GM10248 (cell line): Measurements from ENCODE around the gene CCL26.

Experiments
- CTCF ChIA-PET: fragments of 300-600 bp; sonication (Branson Sonifier 250); formaldehyde crosslinking; extraction: SDS; loops from one replicate; lab custom pipeline; 2021; ENCODE audit warnings: antibody characterized with exemption; lab: Yijun Ruan, JAX
- POLR2A ChIA-PET: fragments of 350-650 bp; sonication (Branson Sonifier 250); formaldehyde crosslinking; extraction: SDS; loops from one replicate; lab custom pipeline; 2020; ENCODE audit warnings: antibody characterized with exemption; lab: Yijun Ruan, JAX
- DNase-seq: peaks from one replicate; pipeline ENCODE4 v3.0.0; 2012; ENCODE audit errors: extremely low spot score
- TF ChIP-seq, protein P1 (sequence below): IDR thresholded peaks from 2 replicates; pipeline ENCODE4 v1.5.1; 2012; ENCODE audit warnings: mild to moderate bottlenecking, low read depth; ENCODE audit errors: extremely low read depth, missing control alignments, control extremely low read depth

CCL26 gene

DNA sequence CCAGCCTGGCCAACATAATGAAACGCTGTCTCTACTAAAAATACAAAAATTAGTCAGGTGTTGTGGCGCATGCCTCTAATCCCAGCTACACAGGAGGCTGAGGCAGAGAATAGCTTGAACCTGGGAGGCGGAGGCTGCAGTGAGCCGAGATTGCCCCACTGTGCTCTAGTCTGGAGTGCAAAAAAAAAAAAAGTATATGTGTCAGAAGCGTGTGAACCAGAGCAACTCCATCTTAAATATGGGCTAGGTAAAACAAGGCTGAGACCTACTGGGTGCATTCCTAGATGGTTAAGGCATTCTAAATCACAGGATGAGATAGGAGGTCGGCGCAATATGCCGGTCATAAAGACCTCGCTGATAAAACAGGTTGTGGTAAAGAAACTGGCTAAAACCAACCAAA is 35.4 kb upstream of the CCL26 start:
- CTCF ChIA-PET: no interaction called here
- POLR2A ChIA-PET: no interaction called here
- no peak for DNase-seq
- TF ChIP-seq, protein P1, sequence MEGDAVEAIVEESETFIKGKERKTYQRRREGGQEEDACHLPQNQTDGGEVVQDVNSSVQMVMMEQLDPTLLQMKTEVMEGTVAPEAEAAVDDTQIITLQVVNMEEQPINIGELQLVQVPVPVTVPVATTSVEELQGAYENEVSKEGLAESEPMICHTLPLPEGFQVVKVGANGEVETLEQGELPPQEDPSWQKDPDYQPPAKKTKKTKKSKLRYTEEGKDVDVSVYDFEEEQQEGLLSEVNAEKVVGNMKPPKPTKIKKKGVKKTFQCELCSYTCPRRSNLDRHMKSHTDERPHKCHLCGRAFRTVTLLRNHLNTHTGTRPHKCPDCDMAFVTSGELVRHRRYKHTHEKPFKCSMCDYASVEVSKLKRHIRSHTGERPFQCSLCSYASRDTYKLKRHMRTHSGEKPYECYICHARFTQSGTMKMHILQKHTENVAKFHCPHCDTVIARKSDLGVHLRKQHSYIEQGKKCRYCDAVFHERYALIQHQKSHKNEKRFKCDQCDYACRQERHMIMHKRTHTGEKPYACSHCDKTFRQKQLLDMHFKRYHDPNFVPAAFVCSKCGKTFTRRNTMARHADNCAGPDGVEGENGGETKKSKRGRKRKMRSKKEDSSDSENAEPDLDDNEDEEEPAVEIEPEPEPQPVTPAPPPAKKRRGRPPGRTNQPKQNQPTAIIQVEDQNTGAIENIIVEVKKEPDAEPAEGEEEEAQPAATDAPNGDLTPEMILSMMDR: no peak

DNA sequence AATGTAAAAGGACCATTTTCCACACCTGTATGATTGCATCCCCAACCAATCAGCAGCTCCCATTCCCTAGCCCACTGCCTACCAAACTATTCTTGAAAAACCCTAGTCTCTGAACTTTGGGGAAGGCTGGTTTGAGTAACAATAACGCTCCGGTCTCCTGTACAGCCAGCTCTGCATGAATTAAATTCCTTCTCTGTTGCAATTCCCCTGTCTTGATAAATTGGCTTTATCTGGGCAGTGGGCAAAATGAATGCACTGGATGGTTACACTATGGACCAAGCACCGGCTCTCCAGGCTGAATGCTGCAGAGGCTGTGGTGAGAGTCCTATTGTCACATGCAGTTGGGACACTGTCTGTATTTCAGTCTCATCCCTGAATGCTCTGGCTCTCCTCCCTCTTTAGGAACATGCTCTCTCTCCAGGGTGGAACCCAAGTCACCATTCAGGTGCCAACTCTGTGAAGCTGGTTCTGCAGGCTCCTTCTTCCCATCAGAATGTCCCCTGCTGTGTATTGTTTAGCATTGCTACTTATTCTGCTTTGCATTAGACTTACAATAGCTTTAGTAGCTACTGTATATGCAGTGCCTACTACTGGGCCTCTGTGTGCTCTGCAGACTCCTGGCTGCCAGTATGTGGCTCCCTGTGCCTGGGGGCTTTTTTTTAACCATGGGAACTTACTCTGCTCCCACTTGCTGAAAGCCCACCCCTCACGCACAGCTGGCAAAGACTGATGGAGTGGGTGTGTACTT is 34.7 kb upstream of the CCL26 start:
- ChIA-PET POLR2A (no interaction called here), CTCF (interaction anchor here (0.8 kb wide), 1 partner anchor 30 kb away, joined by 3 read pairs; no protein-coding TSS in a partner anchor)
- DNase-seq: no peak
- TF ChIP-seq, protein P1: no peak

DNA sequence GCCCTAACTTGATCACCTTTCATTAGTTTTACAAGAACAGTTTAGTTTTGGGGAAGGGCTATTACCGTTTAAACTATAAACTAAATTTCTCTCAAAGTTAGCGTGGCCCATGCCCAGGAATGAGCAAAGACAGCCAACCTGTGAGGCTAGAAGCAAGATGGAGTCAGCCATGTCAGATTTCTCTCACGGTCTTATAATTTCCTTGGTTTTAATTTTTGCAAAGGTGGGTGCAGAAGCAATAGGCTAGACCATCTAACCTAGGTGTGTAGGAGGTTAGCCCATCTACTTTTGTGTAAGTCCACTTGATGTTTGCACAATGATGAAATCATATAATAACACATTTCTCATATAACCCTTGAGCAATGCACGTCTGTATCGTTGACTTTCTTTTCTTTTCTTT is 32.7 kb upstream of the CCL26 start:
- ChIA-PET POLR2A (no interaction called here), CTCF (no interaction called here)
- TF ChIP-seq, protein P1: no peak
- DNase-seq: no peak

DNA sequence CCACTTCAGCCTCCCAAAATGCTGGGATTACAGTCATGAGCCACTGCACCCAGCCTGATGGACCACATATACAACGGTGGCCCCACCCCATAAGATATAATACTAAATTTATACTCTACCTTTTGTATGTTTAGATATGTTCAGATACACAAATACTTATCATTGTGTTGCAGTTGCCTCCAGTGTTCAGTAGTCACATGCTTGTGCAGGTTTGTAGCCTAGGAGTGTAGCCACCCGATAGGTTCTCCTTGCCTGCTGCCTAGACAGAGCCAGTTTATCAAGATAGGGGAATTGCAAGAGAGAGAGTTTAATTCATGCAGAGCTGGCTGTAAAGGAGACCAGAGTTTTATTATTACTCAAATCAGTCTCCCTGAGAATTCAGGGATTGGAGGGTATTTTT is 32.0 kb upstream of the CCL26 start:
- no peak for DNase-seq
- CTCF ChIA-PET: interaction anchor here (1.3 kb wide), 1 partner anchor 27 kb away, joined by 3 read pairs; no protein-coding TSS in a partner anchor
- POLR2A ChIA-PET: no interaction called here
- TF ChIP-seq, protein P1: no peak

DNA sequence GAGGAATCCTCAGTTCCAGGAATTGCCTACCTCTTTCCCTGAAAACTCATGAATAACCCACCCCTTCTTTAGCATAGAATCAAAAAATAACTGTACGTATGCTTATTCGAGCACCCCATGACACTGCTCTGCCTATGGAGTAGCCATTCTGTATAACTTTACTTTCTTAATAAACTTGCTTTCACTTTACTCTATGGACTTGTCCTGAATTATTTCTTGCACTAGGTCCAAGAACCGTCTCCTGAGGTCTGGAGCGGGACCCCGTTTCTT is 30.5 kb upstream of the CCL26 start:
- POLR2A ChIA-PET: no interaction called here
- TF ChIP-seq, protein P1: no peak
- no peak for DNase-seq
- CTCF ChIA-PET: interaction anchor here (1.3 kb wide), 1 partner anchor 29 kb away, joined by 3 read pairs; no protein-coding TSS in a partner anchor

DNA sequence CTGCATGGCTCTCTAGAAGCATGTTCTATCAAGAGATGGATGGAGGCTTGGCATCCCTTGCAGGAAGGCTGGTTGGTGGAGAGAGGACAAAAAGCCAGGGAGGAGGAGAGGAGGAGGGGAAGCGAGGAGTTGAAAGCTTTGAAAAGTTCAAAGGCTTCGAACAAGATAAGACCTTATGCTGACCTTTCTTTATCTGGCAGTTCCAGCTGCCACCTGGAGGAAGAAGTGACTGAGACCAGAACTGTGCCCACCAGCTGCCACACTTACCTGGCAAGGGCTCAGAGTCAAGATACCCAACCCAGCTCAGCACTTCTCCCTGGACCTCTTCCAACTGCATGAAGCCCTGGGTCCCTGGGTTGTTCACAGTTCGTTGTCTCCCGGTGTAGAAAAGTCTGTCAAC is 26.8 kb upstream of the CCL26 start:
- no peak for DNase-seq
- ChIA-PET POLR2A (no interaction called here), CTCF (interaction anchor here (1.0 kb wide), 1 partner anchor 37 kb away, joined by 3 read pairs; no protein-coding TSS in a partner anchor)
- TF ChIP-seq, protein P1: no peak
